Testis (tissue), 3 donors: Measurements from ENCODE around the gene ROM1. TPM values are rescaled to one million over a fixed set of nuclear protein-coding genes. Genes with fewer than 3 reads are reported as not detected.

Experiments used
- DNase-seq: peaks from one replicate; pipeline ENCODE4 v3.0.0-alpha.2; 2019
- H3K27ac ChIP-seq, 2 donors: fragments of 200-600 bp; sonication (generic); one replicate each; pipeline ENCODE4 v1.5.1; 2019
- H3K27me3 ChIP-seq: fragments of 200-600 bp; sonication (generic); one replicate; pipeline ENCODE4 v1.5.1; 2019
- H3K36me3 ChIP-seq: fragments of 200-600 bp; sonication (generic); one replicate; pipeline ENCODE4 v1.5.1; 2017; ENCODE audit warnings: low read depth; ENCODE audit errors: missing control alignments
- H3K4me1 ChIP-seq: fragments of 200-600 bp; sonication (generic); one replicate; pipeline ENCODE4 v1.5.1; 2019
- H3K4me3 ChIP-seq, 2 donors: fragments of 200-600 bp; sonication (generic); one replicate each; pipeline ENCODE4 v1.5.1; 2017 to 2019
- H3K9me3 ChIP-seq: fragments of 200-600 bp; sonication (generic); one replicate; pipeline ENCODE4 v1.5.1; 2017
- POLR2A ChIP-seq: fragments of 450-650 bp; IDR thresholded peaks from one replicate; pipeline ENCODE4 v1.6.1; 2017; ENCODE audit warnings: antibody characterized with exemption, mild to moderate bottlenecking, moderate library complexity
- WGBS, 2 donors: methylation state at CpG; one replicate each; pipeline ENCODE4 v1.1.5; 2018; 5-methylcytosine and 5-hydroxymethylcytosine counted together
- intact Hi-C: fragments of 100-400 bp; cut with DNase I; formaldehyde crosslinking; loops from one replicate; pipeline ENCODE4 v1.15.1; 2023; ENCODE audit warnings: low total_unique reads
- polyA plus RNA-seq: library from polyadenylated mRNA; stranded (reverse); fragments of 350-450 nt; fragmentation: Illumina TruSeq; extraction: RNeasy Lipid Tissue Mini Kit (QIAGEN cat#74804); gene quantifications from one replicate; pipeline ENCODE4 v1.2.3, GENCODE V29; 2014; ENCODE audit warnings: low read depth, low replicate concordance; ENCODE audit not compliant: insufficient read depth
- total RNA-seq, 2 donors: library from RNA; depleted of rRNA; stranded (reverse); fragments of >200 nt; gene quantifications; one replicate each; pipeline ENCODE4 v1.2.3, GENCODE V29; 2016
- TF ChIP-seq, protein P1 (sequence below), 3 experiments: fragments of 450-650 bp in 2 of 3; fragments of 200-600 bp in 1 of 3; sonication (generic) in 1 of 3; IDR thresholded peaks; one replicate each; pipeline ENCODE4 v1.5.1; 2016 to 2019; ENCODE audit warnings: antibody characterized with exemption in 3 of 3, mild to moderate bottlenecking in 2 of 3, moderate library complexity in 1 of 3

ROM1 gene
- total and polyA plus RNA-seq, 3 donors from 2014 or later, result 6.1 to 9.7 (median 9.0) TPM

DNA sequence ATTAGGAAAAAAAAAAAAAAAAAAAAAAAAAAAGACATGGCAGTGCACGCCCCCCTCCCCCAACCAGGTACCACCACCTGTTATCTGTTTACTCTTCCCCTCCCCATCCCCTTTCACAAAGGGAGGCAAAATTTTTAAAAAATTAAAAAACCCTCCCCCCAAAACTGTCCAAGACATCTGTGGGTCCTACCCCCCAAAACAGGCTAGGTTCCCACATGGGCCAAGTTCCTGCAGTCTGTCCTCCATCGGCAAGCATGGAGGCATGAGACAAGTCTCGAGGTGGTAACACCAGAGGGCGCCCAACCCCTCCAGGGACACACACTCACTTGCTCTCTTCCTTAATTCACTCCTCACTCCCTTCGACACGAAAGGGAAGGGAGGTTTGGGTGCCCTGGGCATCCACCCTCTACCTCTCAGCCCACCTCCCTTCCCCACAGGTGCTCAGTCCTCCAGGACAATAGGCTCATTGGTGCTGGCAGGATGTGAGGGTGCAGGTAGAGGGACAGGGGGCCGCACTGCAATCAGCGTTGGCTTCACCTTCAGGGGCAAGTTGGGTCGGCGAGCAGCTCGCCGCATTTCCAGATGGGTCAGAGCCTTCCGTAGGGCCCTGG is 19.5 kb upstream of the ROM1 start:
- no peak overlapping the region for H3K4me3 ChIP-seq
- WGBS, 2 donors, result 60 to 66% methylated on average over 11 to 13 of the region's 13 CpGs
- DNase-seq, result peak; percentile 83
- H3K27me3 ChIP-seq, result no peaks in the 10 kb centered on the region
- TF ChIP-seq POLR2A, result no peak
- TF ChIP-seq, protein P1, sequence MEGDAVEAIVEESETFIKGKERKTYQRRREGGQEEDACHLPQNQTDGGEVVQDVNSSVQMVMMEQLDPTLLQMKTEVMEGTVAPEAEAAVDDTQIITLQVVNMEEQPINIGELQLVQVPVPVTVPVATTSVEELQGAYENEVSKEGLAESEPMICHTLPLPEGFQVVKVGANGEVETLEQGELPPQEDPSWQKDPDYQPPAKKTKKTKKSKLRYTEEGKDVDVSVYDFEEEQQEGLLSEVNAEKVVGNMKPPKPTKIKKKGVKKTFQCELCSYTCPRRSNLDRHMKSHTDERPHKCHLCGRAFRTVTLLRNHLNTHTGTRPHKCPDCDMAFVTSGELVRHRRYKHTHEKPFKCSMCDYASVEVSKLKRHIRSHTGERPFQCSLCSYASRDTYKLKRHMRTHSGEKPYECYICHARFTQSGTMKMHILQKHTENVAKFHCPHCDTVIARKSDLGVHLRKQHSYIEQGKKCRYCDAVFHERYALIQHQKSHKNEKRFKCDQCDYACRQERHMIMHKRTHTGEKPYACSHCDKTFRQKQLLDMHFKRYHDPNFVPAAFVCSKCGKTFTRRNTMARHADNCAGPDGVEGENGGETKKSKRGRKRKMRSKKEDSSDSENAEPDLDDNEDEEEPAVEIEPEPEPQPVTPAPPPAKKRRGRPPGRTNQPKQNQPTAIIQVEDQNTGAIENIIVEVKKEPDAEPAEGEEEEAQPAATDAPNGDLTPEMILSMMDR (IDR thresholded peaks at IDR 0.05), result peak in 2 of 3 experiments; percentile 24 to 32
- H3K9me3 ChIP-seq, result no peaks in the 10 kb centered on the region
- intact Hi-C loops, result no loop called here
- H3K27ac ChIP-seq, result no peak overlapping the region
- no peaks in the 10 kb centered on the region for H3K36me3 ChIP-seq
- peaks cover 22% of the 10 kb centered on the region for H3K4me1 ChIP-seq

GRCh38 chr11:62595124-62595523 is 17.9 kb upstream of the ROM1 start:
- no peaks in the 10 kb centered on the region for H3K9me3 ChIP-seq
- intact Hi-C loops, result no loop called here
- H3K4me3 ChIP-seq, result no peak overlapping the region
- DNase-seq, result no peak
- H3K27ac ChIP-seq, result no peak overlapping the region
- WGBS, 2 donors, result 80 to 87% methylated on average over 8 of the region's 8 CpGs
- peaks cover 33% of the 10 kb centered on the region for H3K4me1 ChIP-seq
- no peaks in the 10 kb centered on the region for H3K36me3 ChIP-seq
- TF ChIP-seq, protein P1 (IDR thresholded peaks at IDR 0.05), result no peak
- TF ChIP-seq POLR2A, result no peak
- H3K27me3 ChIP-seq, result no peaks in the 10 kb centered on the region

DNA sequence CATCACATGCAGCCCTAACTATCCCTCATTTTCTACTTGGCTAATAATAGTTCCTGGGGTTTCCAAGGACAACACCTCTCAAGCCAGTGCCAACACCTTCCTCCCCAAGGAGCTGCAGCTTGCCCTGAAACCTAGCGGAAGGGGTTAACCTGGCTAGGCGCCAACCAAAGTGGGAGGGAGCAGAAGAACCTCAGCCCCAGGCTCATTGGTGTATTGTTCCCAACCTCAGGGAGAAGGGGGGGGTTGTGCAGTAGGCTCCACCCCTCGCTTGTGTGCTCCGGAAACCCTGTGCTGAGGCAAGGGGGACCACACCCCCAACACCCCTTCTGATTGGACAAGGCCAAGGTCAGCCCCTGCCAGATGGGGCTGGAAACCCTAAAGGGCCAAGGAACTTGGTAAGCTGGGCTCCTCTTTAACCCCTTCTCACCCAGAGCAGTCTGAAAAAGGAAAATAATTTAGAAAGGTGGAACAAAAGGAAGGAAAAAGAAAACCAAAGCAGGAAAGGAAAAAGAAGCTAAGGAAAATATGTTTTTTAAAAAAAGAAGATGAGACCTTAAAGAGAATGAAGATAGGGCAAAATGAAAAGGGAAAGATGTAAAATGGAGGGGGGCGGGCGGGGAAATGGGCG is 13.9 kb upstream of the ROM1 start:
- intact Hi-C loops, result no loop called here
- no peaks in the 10 kb centered on the region for H3K9me3 ChIP-seq
- WGBS, 2 donors, result 24 to 36% methylated on average over 7 of the region's 7 CpGs
- H3K4me3 ChIP-seq, result no peak overlapping the region
- peaks cover 25% of the 10 kb centered on the region for H3K4me1 ChIP-seq
- DNase-seq, result peak; percentile 95
- H3K36me3 ChIP-seq, result no peaks in the 10 kb centered on the region
- peak overlapping the region; percentile 96 to 98 for H3K27ac ChIP-seq
- no peak for TF ChIP-seq POLR2A
- TF ChIP-seq, protein P1 (IDR thresholded peaks at IDR 0.05), result no peak
- H3K27me3 ChIP-seq, result no peaks in the 10 kb centered on the region

GRCh38 chr11:62599901-62600300 is 13.2 kb upstream of the ROM1 start:
- H3K9me3 ChIP-seq, result no peaks in the 10 kb centered on the region
- TF ChIP-seq POLR2A, result no peak
- TF ChIP-seq, protein P1 (IDR thresholded peaks at IDR 0.05), result no peak
- 16 to 23% methylated on average over 5 of the region's 5 CpGs for WGBS, 2 donors
- intact Hi-C loops, result no loop called here
- DNase-seq, result no peak
- H3K27ac ChIP-seq, result peak overlapping the region; percentile 96 to 98
- H3K4me3 ChIP-seq, result peak overlapping the region in 1 of 2 donors; percentile 3
- H3K4me1 ChIP-seq, result peaks cover 28% of the 10 kb centered on the region
- no peaks in the 10 kb centered on the region for H3K27me3 ChIP-seq
- no peaks in the 10 kb centered on the region for H3K36me3 ChIP-seq
